DOHH2 (cell line): Measurements from ENCODE around the gene CLPSL1.

Source experiments
- H3F3A ChIP-seq: fragments of 200-600 bp; sonication (generic), shearing (Covaris generic); 2 replicates; pipeline ENCODE4 v1.6.0; 2016; ENCODE audit warnings: antibody characterized with exemption, mild to moderate bottlenecking; ENCODE audit not compliant: control insufficient read depth, insufficient read depth
- H3K27ac ChIP-seq: fragments of 200-600 bp; sonication (generic); 2 replicates; pipeline ENCODE4 v1.5.1; 2014; ENCODE audit warnings: low read depth, mild to moderate bottlenecking, low read length, moderate library complexity
- H3K27me3 ChIP-seq: fragments of 200-600 bp; sonication (generic); 2 replicates; pipeline ENCODE4 v1.6.1; 2014; ENCODE audit warnings: mild to moderate bottlenecking, low read length, mixed read lengths; ENCODE audit not compliant: control insufficient read depth
- H3K36me3 ChIP-seq: fragments of 200-600 bp; sonication (generic); 2 replicates; pipeline ENCODE4 v1.6.1; 2014; ENCODE audit warnings: mild to moderate bottlenecking, low read length, moderate library complexity, mixed read lengths; ENCODE audit not compliant: control insufficient read depth
- H3K4me1 ChIP-seq: fragments of 200-600 bp; sonication (generic); 2 replicates; pipeline ENCODE4 v1.6.1; 2014; ENCODE audit warnings: mild to moderate bottlenecking, low read length, mixed read lengths; ENCODE audit not compliant: control insufficient read depth
- H3K4me2 ChIP-seq: fragments of 200-600 bp; sonication (generic); 2 replicates; pipeline ENCODE4 v1.6.0; 2014; ENCODE audit warnings: mild to moderate bottlenecking, low read length, moderate library complexity
- H3K4me3 ChIP-seq: fragments of 200-600 bp; sonication (generic); 2 replicates; pipeline ENCODE4 v1.5.1; 2014; ENCODE audit warnings: mild to moderate bottlenecking, low read length, mixed read lengths
- H3K79me2 ChIP-seq: fragments of 200-600 bp; sonication (generic); 2 replicates; pipeline ENCODE4 v1.6.1; 2014; ENCODE audit warnings: mild to moderate bottlenecking, low read length, mixed read lengths; ENCODE audit not compliant: control insufficient read depth
- H3K9me2 ChIP-seq: fragments of 200-600 bp; sonication (generic); replicated peaks from 2 replicates; pipeline ENCODE4 v1.6.1; 2014; ENCODE audit warnings: mild to moderate bottlenecking, low read length, mixed read lengths; ENCODE audit not compliant: control insufficient read depth
- H3K9me3 ChIP-seq: fragments of 200-600 bp; sonication (generic); 2 replicates; pipeline ENCODE4 v1.6.1; 2014; ENCODE audit warnings: antibody characterized with exemption, low read length, mixed read lengths; ENCODE audit not compliant: control insufficient read depth, insufficient read depth
- H4K20me1 ChIP-seq: fragments of 200-600 bp; sonication (generic); 2 replicates; pipeline ENCODE4 v1.6.0; 2014; ENCODE audit warnings: low read depth, mild to moderate bottlenecking, antibody characterized with exemption, low read length, moderate library complexity; ENCODE audit not compliant: control insufficient read depth, insufficient read depth
- EZH2phosphoT487 ChIP-seq: fragments of 200-600 bp; sonication (generic); IDR thresholded peaks from 2 replicates; pipeline ENCODE4 v1.6.1; 2017; ENCODE audit warnings: borderline replicate concordance, mild to moderate bottlenecking, antibody characterized with exemption, low read length, moderate library complexity, mixed read lengths
- TF ChIP-seq, protein P1 (sequence below): fragments of 200-600 bp; sonication (generic); IDR thresholded peaks from one replicate; pipeline ENCODE4 v1.5.1; 2014; ENCODE audit warnings: antibody characterized with exemption, mild to moderate bottlenecking, low read depth, low read length; ENCODE audit not compliant: poor library complexity, severe bottlenecking

CLPSL1 gene

DNA sequence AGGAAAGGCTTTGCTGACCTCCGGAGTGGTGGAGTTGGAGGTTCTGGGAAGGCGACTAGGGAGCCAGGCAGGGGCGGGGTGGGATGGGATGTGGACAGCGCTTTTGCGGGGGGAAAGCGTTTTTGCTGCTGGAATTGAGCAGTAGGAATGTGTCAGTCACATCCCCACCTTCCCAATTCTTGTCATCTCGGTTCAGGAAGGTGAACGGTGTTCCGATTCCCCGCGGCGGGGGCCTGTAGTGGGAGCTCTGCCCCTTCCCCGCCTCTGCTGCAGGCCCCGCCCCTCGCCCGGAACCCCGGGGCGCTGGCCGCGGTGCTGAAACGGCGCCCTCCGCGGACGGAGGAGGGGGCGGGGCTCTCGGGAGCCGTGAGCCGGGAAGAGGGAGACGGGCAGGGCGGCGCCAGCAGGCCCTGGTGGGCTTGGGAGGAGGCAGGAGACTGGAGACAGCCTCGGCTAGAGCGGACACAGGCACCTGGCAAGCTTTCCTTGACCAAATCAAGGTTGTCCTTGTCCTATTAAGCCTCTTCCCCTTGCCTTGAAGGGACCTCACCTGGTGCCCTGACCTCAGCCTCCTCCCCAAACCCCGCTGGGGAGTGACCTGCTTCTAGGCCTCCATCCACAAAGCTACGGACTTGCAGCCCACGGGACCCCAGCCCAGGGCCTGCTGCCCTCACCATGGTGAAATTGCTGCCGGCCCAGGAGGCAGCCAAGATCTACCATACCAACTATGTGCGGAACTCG lies 24.3 kb downstream of the CLPSL1 start, which contains the start of gene LHFPL5:
TSS of gene LHFPL5 (plus strand) at position 357 of the 741 bp plus-strand sequence. CDS start at position 676, 319 bp downstream.
- Histone ChIP-seq H3K27ac (no peak within 1 kb of the TSS), H3K4me1 (no peaks in the 10 kb centered on the region), H3K79me2 (no peaks in the 10 kb centered on the region), H3K4me2 (peak within 1 kb of the TSS; percentile 26), H4K20me1 (no peaks in the 10 kb centered on the region), H3K9me3 (no peaks in the 10 kb centered on the region), H3K4me3 (no peak within 1 kb of the TSS), H3K9me2 (no peaks in the 10 kb centered on the region), H3K27me3 (no peaks in the 10 kb centered on the region), H3F3A (no peaks in the 10 kb centered on the region), H3K36me3 (no peaks in the 10 kb centered on the region)
- TF ChIP-seq, protein P1, sequence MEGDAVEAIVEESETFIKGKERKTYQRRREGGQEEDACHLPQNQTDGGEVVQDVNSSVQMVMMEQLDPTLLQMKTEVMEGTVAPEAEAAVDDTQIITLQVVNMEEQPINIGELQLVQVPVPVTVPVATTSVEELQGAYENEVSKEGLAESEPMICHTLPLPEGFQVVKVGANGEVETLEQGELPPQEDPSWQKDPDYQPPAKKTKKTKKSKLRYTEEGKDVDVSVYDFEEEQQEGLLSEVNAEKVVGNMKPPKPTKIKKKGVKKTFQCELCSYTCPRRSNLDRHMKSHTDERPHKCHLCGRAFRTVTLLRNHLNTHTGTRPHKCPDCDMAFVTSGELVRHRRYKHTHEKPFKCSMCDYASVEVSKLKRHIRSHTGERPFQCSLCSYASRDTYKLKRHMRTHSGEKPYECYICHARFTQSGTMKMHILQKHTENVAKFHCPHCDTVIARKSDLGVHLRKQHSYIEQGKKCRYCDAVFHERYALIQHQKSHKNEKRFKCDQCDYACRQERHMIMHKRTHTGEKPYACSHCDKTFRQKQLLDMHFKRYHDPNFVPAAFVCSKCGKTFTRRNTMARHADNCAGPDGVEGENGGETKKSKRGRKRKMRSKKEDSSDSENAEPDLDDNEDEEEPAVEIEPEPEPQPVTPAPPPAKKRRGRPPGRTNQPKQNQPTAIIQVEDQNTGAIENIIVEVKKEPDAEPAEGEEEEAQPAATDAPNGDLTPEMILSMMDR = no peak
- no peak for TF ChIP-seq EZH2phosphoT487

DNA sequence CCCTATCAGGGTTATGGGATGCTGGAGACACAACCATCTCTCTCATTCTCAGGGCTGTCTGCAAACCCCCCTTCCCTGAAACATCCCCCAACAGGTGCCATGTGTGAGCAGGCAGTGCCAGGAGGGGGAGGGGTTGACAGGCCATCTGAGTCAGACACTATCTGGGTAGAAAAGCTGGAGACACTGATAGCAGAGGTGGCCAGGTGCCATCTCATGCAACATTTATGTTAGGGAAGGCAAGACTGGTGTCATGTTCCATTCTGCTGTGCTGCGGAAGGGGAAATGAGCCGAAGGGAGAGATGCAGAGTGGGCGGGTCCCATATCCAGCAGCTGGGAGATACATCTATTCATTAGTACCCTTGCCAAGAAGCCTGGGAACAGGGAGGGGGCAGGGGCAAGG lies 27.9 kb downstream of the CLPSL1 start:
- TF ChIP-seq, protein P1 = no peak
- TF ChIP-seq EZH2phosphoT487 = no peak

DNA sequence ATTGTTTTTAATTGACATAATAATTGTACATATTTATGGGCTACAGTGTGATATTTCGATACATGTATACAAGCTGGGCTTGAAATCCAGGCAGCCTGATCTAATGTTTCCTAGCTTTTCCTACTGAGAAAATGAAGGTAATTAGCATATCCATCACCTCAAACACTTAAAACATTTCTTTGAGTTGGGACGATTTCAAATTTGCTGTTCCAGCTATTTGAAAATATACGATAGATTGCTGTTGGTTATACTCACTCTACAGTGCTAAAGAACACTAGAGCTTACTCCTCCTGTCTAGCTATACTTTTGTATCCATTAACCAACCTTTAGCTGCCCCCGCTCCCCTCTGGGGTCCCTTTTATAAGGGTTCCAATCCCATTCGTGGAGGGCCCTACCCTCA lies 29.0 kb downstream of the CLPSL1 start:
- Histone ChIP-seq H3K4me2 (no peak overlapping the region), H3K9me2 (no peaks in the 10 kb centered on the region), H3K27me3 (no peaks in the 10 kb centered on the region), H3K9me3 (no peaks in the 10 kb centered on the region), H3K79me2 (no peaks in the 10 kb centered on the region), H3F3A (no peaks in the 10 kb centered on the region), H3K4me3 (no peak overlapping the region), H4K20me1 (no peaks in the 10 kb centered on the region), H3K36me3 (no peaks in the 10 kb centered on the region), H3K4me1 (no peaks in the 10 kb centered on the region), H3K27ac (no peak overlapping the region)
- TF ChIP-seq EZH2phosphoT487 = no peak
- TF ChIP-seq, protein P1 = no peak

More for the DNA sequence above, 27.9 kb downstream of the CLPSL1 start:
- no peaks in the 10 kb centered on the region for H3K9me2 ChIP-seq
- H3K4me3 ChIP-seq = no peak overlapping the region
- no peak overlapping the region for H3K27ac ChIP-seq
- H3K79me2 ChIP-seq = no peaks in the 10 kb centered on the region
- no peaks in the 10 kb centered on the region for H3K4me1 ChIP-seq
- H3K27me3 ChIP-seq = no peaks in the 10 kb centered on the region
- no peaks in the 10 kb centered on the region for H3K36me3 ChIP-seq
- no peaks in the 10 kb centered on the region for H3K9me3 ChIP-seq
- no peak overlapping the region for H3K4me2 ChIP-seq
- H4K20me1 ChIP-seq = no peaks in the 10 kb centered on the region
- no peaks in the 10 kb centered on the region for H3F3A ChIP-seq
